ENCODE measurements around the gene ALX3.
"Not testable (repeated sequence)": the region's sequence is repeated elsewhere in the genome, so short reads cannot be mapped to it uniquely, and the experiment has no call there.

ALX3 gene

DNA sequence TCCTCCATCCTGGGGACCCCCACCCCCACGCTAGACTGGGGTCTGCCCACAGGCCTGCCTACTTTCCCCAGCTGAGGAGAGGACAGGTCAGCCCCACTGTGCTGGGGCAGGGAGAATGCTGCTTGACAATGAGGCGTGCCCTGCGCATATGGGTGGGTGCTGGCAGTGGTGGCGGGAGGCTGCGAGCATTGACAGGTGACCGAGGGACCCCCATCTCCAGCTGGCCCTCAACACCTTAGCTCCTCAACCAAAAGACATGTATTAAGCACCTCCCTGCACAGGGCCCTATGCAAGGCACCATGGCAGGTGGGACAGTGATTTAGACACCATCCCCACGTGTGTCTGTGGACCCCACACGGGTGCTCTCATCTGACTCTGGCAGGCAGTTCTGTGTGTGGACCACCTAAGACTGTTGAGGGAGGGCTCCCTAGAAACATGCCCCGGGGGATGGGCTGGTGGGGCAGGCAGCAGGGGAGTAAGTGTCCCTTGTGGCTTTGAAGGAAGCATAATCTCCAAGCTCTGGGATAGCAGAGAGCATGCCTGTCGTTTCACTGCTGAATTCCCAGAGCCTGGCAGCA is 18.4 kb upstream of the ALX3 start:
- no peak for DNase-seq

DNA sequence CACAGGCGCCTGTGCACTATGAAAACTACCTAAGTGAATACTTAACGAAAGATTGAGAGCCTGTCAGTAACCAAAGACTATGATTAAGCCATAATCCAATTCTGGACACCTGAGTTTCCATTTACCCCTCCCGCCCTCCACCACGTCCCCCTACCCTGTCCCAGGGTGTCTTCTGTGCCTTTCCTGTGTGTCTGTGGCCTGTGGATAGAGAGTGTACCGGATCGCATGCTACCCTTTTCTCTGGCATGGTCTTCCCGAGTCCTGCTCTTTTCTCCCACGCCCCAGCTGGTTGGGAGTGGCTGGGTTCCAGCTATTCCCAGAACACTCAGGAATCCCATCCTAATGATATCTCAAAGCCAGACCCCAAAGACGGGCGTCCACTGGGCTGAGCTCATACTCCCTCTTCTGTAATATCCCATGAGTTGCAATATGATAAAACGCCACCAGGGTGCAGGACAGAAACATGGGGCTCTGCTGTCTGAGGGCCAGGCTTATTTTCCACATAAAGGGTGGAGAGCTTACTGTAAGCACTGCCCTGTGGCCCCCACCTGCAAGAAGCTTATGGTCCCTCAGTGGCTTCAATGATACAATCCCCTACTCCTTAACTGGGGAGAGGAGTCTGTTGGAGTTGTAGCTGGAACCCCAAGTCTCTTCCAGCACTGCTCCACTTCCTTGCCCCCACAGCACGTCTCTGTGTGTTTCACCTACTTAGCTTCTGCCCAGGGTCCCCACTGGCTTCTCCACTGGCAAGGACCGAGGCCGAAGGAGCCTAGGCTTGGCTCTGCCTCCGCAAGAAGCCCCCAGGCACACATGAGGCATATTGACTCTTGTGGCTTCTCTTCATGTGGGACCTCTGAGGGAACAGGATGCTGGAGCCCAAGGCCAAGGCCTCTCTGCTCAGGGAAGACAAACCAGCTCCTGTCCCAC is 17.6 kb upstream of the ALX3 start:
- peak; percentile 49 for DNase-seq

GRCh38 chr1:110086961-110087360 is 16.5 kb upstream of the ALX3 start:
- no peak for DNase-seq

DNA sequence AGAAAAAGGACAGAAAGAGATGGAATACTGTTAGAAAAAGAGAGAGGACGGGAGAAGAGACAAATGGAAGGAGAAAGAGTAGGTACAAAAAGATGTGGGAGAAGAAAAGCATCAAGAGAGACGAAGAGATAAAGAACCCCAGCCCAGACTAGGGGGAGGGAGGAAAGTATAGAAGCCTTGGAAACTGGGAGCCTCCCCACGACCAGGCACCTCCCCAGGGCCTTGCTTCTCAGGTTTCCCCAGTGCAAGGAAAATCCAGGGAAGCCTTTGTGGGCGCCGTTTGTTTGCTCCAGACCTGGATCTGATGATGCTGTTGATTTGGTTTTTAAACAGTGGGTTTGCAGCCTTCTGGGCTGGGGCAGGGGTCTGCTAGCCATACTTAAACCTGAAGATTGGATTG is 15.2 kb upstream of the ALX3 start:
- no peak for DNase-seq

DNA sequence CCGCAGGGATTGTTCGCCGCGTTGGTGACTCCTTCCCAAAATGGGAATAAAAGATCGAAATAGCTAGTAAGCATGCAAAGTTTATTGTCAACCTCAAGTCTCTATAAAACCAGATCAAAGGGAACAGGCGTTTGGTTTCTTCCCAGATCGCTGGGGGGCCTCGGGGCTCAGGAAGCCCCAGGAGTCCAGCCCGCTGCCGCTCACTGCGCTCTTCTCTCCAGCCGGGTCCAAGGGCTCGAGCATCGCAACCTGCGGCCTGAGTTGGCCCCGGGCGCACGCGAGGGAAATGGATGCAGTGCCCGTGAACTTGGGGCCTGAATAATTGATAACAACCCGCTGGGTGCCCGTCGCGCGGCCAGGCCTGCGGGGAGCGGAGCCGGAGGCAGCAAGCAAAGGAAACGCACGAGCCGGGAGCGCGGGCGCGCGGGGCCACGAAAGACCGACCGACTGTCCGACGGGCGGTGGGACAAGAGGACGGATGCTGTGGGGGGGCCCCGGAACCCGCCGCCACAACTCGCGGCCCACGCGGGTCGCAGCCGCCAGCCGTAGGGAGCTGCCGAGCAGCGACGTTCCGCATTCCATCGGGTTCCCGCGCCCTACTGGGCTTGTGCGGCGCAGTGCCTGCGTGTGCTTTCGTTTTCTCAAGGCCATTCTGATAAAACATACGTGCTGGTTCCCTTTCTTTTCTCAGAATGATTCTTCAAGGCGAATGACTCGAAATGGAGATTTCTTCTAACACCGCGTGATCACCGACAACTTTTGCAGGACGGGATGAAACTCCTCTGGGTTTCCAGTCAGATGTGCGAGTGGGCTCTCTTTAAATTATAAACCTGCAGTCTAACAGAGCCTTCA is 14.0 kb upstream of the ALX3 start:
- DNase-seq: peak; percentile 36

DNA sequence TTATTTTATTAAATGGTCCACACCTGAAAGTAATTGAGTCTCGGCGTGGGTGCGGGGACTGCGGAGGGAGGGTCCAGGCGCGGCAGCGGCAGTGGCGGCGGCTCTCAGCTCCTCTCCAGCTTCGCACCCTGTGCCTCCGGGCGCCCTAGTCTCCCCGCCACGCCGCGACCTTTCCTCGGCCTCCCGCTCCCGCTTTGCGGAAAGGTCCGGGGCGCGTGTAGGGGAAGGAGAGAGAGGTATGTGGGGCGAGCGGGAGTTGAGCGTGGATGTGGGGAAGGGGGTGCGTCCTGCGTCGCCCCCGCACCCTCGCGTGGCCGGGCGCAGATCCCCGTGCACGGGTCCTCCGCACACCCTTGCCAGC is 13.4 kb upstream of the ALX3 start:
- DNase-seq: no peak

- no peak for DNase-seq
Measured at GRCh38 chr1:110083061-110083865, 12.8 kb upstream of the ALX3 start.

GRCh38 chr1:110082477-110082876 is 12.0 kb upstream of the ALX3 start:
- no peak for DNase-seq

- DNase-seq: no peak
Measured at GRCh38 chr1:110081061-110081460, 10.6 kb upstream of the ALX3 start.

- not testable (repeated sequence) for DNase-seq
Measured at GRCh38 chr1:110079995-110080394, 9.5 kb upstream of the ALX3 start.

- no peak for DNase-seq
Measured at GRCh38 chr1:110076789-110077500, 6.5 kb upstream of the ALX3 start.

GRCh38 chr1:110074166-110074565 is 3.7 kb upstream of the ALX3 start:
- DNase-seq: no peak

- no peak for DNase-seq
Measured at GRCh38 chr1:110070282-110070669, 196 bp downstream of the ALX3 start.

- no peak for DNase-seq
Measured at GRCh38 chr1:110069404-110070281, 829 bp downstream of the ALX3 start.

DNA sequence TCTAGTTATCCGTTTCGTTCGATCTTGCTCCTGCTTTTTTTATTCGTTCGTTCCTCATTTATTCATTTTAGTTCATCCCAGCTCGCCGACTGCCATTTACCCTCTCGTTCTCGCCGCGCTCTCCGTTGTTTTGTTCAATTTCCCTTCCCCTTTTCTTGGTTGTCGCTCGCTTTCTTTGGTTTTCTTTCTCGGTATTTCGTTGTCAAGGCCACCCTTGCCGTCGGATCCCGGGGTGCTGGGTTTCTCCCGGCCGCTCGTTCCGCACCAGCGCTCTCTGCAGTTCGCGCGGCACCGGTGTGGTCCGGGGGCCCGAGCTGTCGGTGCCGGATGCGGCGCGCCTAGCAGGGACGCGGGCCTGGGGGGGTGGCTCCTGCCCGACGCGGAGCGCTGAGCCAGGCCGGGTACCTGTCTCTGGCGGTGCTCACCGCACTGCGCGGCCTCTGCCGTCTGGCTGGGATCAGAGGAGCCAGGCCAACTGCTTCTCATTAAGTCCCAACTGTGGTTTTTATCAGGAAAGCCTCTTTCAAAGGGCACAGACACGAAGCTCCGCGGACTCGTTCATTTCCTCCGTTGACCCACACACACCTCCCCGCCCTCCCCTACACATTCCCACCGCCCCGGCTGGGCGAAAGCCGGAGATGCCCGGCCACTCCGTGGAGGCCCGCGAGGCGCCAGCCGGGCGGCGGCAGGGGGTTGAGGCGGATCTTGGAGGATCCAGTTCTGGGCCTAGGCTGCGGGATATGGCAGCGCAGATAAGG is 1.6 kb downstream of the ALX3 start:
- DNase-seq: no peak

DNA sequence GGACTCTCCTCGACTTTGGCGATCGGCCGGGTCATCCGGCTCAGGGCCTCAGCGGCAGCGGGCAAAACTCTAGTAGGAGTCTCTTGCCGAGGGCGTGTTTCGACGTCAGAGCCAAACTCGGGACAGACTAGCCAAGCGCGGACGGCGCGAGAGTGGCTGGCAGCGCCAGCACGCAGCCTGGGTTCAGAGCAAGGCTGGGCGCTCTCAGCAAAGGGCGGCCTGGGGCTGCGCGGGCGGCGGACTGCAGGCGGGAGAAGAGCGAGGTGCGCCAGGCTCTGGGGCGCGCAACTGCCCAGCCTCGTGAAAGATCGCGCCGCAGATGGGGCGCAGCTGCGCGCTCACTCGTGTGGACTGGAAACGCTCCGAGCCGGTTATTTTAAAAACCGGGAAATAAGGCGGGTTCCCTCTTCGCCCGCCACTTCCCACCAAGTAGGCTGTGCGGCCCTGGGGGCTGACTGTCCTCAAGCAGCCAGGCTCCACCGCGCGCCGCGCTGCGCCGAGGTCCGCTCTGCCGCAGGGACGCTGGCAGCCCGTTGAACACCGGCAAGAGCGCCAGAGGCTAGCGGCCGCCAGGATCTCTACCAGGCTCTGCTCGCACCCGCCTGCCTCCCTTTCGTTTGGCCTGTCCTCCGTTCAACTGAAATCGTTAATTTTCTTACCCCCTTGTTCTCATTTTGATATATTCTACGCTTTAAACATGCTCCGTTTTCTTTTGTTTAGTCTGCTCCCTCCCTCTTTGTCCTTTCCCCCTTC is 2.4 kb downstream of the ALX3 start:
- no peak for DNase-seq

DNA sequence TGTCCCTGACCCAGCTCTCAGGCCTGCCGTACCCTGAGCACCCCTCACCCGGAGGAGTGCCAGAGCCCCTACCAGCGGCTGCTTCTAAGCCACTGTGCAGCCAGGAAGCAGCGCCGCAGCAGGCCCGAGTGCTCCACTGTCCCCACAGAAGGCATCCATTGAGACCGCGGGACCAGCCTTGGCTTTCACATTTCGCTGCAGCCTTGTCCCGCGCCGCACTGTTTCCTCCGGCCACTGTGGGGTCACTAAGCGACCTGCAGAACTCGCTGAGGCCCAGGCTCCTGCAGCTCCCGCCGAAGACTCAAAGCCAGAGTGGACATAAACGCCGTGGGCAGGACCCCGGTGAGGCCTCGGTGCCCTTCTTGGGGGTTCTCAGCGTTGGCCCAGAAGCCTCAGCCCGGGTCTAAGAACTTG is 3.0 kb downstream of the ALX3 start:
- no peak for DNase-seq

DNA sequence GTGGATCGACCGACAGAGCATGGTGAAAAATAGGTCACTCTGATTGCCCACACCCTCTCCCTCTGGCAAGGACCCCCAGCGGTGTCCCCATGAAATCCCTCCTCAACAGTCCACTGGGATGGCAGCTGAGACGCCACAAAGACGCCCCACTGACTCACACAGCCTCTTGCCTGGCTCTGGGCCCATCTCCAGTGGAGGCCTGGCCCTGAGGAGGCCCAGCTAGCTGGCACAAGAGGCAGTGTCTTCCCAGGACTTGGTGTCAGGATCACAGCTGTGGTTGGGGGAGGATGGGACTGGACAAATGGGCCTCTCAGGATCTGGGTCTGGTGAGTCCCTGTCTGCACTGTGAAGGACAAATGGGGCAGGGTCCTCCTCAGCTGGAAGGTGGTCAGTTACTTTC is 4.6 kb downstream of the ALX3 start:
- no peak for DNase-seq

Measured in fibroblast of skin of abdomen (primary cell).